SJCRH30 (cell line): ENCODE data around the gene TMTC1. TPM values are rescaled to one million over a fixed set of nuclear protein-coding genes. Genes with fewer than 3 reads are reported as not detected.
"Not testable (repeated sequence)": the region's sequence is repeated elsewhere in the genome, so short reads cannot be mapped to it uniquely, and the experiment has no call there.

Source experiments
- DNase-seq, 2 experiments: peaks; one replicate each; pipeline ENCODE4 v3.0.0-alpha.2; 2015 to 2020
- H3K27ac ChIP-seq: fragments of 250-450 bp; sonication (Bioruptor Pico); 2 replicates; pipeline ENCODE4 v1.5.1; 2020; ENCODE audit warnings: mild to moderate bottlenecking, moderate library complexity
- H3K27me3 ChIP-seq: fragments of 250-450 bp; sonication (Bioruptor Pico); 2 replicates; pipeline ENCODE4 v1.5.1; 2020; ENCODE audit warnings: mild to moderate bottlenecking, moderate library complexity
- H3K36me3 ChIP-seq: fragments of 250-450 bp; sonication (Bioruptor Pico); 2 replicates; pipeline ENCODE4 v1.5.1; 2020; ENCODE audit warnings: mild to moderate bottlenecking, moderate library complexity
- H3K4me1 ChIP-seq: fragments of 250-450 bp; sonication (Bioruptor Pico); 2 replicates; pipeline ENCODE4 v1.5.1; 2020; ENCODE audit warnings: mild to moderate bottlenecking, moderate library complexity
- H3K4me3 ChIP-seq: fragments of 250-450 bp; sonication (Bioruptor Pico); 2 replicates; pipeline ENCODE4 v1.5.1; 2020; ENCODE audit warnings: mild to moderate bottlenecking, moderate library complexity
- H3K9me3 ChIP-seq: fragments of 250-450 bp; sonication (Bioruptor Pico); replicated peaks from 2 replicates; pipeline ENCODE4 v1.5.1; 2020; ENCODE audit warnings: mild to moderate bottlenecking, moderate library complexity
- total RNA-seq: library from RNA; depleted of rRNA; stranded (reverse); fragments of >200 nt; shearing (Covaris generic); gene quantifications from 2 replicates; pipeline ENCODE4 v1.2.3, GENCODE V29; 2014; rRNA removed

Gene TMTC1
- total RNA-seq = 121 and 129 TPM in 2 replicates

DNA sequence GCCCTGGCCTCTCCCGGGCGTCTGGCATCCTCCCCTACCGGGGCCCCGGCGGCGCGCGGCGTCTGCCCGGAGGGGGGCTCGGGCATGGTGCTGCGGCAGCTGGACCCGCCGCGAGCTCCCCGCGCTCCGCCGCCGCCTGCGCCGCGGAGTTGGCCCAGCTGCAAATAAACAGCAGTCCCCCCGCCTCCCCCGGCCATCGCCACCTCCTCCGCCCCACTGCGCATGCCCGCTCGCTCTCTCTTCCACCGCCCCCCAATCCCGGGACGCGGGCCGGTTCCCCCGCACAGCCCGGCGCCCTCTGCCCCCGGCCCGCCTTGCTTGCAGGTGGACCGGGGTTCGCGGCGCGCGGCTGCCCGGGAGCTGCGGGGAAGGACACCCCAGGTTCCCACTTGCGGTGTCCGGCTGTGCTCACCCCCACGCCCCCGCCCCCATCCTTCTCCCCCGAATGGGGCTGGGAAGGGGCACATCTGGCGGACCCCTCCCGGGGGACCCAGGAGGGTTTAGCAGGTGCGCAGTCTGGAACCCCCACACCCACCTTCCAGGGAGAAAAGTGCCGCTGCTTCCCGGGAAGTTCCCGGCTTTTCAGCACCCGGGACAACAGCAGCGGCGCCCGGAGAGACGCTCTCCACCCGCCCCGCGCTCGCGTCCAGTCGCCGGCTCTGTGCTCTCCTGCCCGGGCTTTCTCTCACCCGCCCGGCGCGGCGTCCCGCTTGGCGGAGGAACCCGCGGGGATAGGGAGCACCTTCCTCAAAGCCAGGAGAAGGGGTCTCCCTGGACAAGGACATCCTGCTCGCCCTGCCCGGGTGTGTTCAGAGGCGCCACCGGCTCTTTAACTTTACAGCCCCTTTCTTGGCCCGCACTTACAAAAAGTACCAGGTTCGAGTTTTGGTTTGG, at the start of gene TMTC1:
Gene TMTC1, minus strand, starts transcription at position 170 of the 894 bp plus-strand sequence. CDS start 191 bp downstream, outside the sequence.
- peaks cover 4% of the 10 kb centered on the region for H3K4me1 ChIP-seq
- peaks cover 12% of the 10 kb centered on the region for H3K36me3 ChIP-seq
- peak; percentile 86 to 87 for DNase-seq
- no peaks in the 10 kb centered on the region for H3K27me3 ChIP-seq
- peaks cover 7% of the 10 kb centered on the region; the same call in 1 of the 2 replicates for H3K9me3 ChIP-seq
- peak within 1 kb of the TSS; percentile 95 for H3K27ac ChIP-seq
- peak within 1 kb of the TSS; percentile 81 for H3K4me3 ChIP-seq

DNA sequence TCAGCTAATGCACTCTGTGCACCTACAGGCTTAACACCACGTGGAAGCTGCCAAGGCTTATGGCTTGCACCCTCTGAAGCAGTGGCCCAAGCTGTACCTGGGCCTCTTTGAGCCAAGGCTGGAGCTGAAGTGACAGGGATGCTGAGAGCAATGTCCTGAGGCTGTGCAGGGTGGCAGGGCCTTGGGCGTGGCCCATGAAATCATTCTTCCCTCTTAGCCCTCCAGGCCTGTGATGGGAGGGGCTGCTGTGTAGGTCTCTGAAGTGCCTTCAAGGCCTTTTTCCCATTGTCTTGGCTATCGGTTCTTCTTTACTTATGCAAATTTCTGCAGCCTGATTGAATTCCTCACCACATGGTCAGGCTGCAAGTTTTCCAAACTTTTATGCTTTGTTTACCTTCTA, 47.4 kb upstream of the TMTC1 start:
- H3K27ac ChIP-seq = no peak overlapping the region
- H3K36me3 ChIP-seq = no peaks in the 10 kb centered on the region
- H3K4me1 ChIP-seq = peaks cover 5% of the 10 kb centered on the region
- peaks cover 12% of the 10 kb centered on the region; the same call in 1 of the 2 replicates for H3K9me3 ChIP-seq
- H3K27me3 ChIP-seq = no peaks in the 10 kb centered on the region
- DNase-seq = no peak
- no peak overlapping the region for H3K4me3 ChIP-seq

DNA sequence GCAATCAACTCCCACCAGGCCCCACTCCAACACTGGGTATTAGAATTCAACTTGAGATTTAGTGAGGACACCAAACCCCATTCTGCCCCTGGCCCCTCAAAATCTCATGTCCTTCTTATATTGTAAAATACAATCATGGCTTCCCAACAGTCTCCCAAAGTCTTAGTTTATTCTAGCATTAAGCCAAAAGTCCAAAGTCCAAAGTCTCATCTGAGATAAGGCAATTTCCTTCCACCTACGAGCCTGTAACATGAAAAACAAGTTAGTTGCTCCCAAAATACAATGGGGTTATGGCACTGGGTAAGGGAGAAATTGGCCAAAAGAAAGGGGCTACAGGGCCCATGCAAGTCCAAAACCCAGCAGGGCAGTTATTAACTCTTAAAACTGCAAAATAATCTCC, 46.6 kb upstream of the TMTC1 start:
- no peaks in the 10 kb centered on the region for H3K36me3 ChIP-seq
- no peak for DNase-seq
- H3K4me3 ChIP-seq = no peak overlapping the region
- H3K9me3 ChIP-seq = peaks cover 12% of the 10 kb centered on the region; the same call in 1 of the 2 replicates
- no peaks in the 10 kb centered on the region for H3K27me3 ChIP-seq
- H3K4me1 ChIP-seq = peaks cover 11% of the 10 kb centered on the region
- H3K27ac ChIP-seq = no peak overlapping the region

DNA sequence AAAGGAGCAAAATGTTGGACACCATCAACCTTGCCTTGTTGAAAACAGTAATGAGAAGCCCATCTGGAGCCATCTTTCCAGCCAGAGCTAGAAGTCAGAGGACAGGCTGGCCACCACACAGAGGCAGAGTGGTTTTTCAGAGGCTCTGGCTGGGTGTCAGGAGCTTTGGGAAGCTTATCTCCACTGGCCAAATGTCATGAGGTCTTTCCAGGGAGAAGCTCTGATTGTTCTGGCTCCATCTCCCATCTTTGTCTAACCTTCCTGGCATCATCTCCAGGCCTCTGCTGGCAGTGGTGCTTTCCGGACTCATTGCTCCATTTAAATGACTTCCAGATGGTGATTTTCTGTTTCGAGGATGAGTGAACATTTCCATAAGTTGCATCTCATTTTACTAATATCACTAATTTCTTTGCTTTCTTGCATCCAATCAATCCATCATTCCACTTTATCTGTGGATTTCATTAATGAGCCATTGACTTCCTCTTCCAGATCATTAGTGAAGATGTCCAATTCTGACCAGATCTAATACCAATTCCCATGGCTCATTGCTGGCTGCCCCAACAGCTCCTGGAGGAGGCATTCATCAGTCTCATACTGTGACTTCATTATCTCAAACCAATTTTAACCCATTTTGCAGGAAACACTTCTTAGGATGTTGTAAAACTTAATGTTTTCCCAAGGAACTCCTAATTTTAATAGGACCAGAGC, 35.3 kb upstream of the TMTC1 start:
- H3K36me3 ChIP-seq = no peaks in the 10 kb centered on the region
- H3K27me3 ChIP-seq = no peaks in the 10 kb centered on the region
- no peak for DNase-seq
- H3K9me3 ChIP-seq = no peaks in the 10 kb centered on the region
- H3K27ac ChIP-seq = no peak overlapping the region
- no peaks in the 10 kb centered on the region for H3K4me1 ChIP-seq
- H3K4me3 ChIP-seq = no peak overlapping the region

DNA sequence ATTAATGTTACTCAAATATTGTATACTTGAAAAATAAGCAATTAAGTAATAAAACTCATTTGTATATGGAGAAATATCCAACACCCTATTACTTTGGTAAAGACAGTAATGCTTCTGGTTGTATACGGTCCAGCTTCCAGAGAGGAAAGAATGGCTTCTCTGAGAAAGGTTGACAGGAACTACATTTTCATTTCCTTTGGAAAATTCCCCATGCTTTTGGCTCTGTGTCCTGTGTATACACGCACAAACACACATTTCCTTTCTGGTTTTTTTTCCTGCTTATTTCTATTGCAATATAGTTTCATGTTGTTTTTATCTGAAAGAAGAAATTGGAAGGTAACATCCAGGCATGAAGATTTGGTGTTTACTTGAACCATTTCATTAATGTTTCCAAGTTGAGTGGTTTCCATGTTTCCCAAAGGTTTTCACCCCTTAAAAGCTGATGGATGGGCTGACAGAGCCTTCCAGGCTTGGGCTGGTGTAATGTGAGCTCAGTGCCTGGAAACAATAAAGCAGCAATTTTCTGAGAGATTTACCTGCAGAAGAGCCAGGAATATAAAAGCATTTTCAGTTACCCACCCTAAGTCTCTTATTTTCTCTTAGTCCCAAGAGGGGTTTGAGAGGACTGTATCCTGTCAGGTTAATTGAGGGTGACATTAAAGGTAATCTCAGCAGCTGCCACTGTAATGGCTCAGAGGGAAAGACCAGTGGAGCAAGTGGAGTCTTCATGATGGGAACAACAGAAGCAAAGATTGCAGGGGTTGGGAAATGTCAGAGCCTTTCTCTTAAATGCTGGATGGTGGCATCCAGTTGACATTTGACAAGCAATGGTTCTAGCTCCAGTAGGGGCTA, 33.4 kb upstream of the TMTC1 start:
- DNase-seq = no peak
- Histone ChIP-seq H3K9me3 (no peaks in the 10 kb centered on the region), H3K27me3 (no peaks in the 10 kb centered on the region), H3K4me1 (no peaks in the 10 kb centered on the region), H3K36me3 (no peaks in the 10 kb centered on the region), H3K27ac (no peak overlapping the region), H3K4me3 (no peak overlapping the region)

DNA sequence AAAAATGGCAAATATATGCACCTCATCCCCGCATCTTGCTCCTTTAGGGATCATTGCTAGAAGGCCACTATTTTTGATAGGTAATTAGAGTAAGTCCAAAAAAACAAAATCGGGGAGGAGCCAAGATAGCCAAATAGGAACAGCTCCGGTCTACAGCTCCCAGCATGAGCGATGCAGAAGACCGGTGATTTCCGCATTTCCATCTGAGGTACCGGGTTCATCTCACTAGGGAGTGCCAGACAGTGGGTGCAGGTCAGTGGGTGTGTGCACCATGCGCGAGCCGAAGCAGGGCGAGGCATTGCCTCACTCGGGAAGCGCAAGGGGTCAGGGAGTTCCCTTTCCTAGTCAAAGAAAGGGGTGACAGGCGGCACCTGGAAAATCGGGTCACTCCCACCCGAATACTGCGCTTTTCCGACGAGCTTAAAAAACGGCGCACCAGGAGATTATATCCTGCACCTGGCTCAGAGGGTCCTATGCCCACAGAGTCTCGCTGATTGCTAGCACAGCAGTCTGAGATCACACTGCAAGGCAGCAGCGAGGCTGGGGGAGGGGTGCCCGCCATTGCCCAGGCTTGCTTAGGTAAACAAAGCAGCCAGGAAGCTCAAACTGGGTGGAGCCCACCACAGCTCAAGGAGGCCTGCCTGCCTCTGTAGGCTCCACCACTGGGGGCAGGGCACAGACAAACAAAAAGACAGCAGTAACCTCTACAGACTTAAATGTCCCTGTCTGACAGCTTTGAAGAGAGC, 26.0 kb upstream of the TMTC1 start:
- not testable (repeated sequence) for H3K4me1 ChIP-seq, DNase-seq, H3K27ac ChIP-seq, H3K36me3 ChIP-seq, H3K9me3 ChIP-seq, H3K27me3 ChIP-seq, H3K4me3 ChIP-seq

DNA sequence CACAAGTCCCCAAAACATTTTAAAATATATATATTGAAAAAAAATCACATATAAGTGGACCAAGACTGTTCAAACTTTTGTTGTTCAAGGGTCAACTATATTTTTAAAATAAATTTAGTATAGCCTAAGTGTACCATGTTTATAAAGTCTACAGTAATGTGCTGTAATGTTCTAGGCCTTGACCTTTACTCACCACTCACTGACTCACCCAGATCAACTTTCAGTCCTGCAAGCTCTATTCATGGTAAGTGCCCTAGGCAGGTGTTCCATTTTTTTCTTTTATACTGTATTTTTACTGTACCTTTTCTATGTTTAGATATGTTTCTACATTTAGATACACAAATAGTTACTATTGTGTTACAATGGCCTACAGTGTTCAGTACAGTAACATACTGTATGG, 23.4 kb upstream of the TMTC1 start:
- H3K9me3 ChIP-seq = peaks cover 6% of the 10 kb centered on the region; the same call in 1 of the 2 replicates
- peaks cover 12% of the 10 kb centered on the region for H3K4me1 ChIP-seq
- peak; percentile 18 to 59 for DNase-seq
- H3K27me3 ChIP-seq = no peaks in the 10 kb centered on the region
- H3K36me3 ChIP-seq = no peaks in the 10 kb centered on the region
- H3K4me3 ChIP-seq = no peak overlapping the region
- H3K27ac ChIP-seq = no peak overlapping the region

DNA sequence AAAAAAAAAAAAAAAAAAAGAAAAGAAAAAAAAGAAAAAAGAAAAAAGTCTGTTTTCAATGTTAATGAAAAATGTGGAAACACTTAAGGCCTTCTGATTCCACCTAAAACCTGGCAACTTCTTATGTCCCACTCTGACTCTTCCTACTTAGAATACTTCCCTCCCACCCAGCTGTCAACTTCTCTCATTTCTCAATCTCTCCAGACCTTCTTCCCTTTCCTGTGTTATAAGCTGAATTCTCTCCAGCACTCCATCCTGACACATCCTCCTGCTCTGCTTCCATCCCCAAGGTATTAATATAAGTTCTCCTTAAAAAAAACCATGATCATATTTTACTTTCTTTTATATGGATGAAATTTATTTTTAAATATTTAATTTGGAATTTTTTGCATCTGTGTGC, 20.3 kb upstream of the TMTC1 start:
- no peak overlapping the region for H3K4me3 ChIP-seq
- H3K9me3 ChIP-seq = peaks cover 6% of the 10 kb centered on the region; the same call in 1 of the 2 replicates
- H3K27me3 ChIP-seq = no peaks in the 10 kb centered on the region
- no peak overlapping the region for H3K27ac ChIP-seq
- DNase-seq = peak in 1 of 2 experiments; percentile 38
- H3K36me3 ChIP-seq = no peaks in the 10 kb centered on the region
- H3K4me1 ChIP-seq = peaks cover 12% of the 10 kb centered on the region

DNA sequence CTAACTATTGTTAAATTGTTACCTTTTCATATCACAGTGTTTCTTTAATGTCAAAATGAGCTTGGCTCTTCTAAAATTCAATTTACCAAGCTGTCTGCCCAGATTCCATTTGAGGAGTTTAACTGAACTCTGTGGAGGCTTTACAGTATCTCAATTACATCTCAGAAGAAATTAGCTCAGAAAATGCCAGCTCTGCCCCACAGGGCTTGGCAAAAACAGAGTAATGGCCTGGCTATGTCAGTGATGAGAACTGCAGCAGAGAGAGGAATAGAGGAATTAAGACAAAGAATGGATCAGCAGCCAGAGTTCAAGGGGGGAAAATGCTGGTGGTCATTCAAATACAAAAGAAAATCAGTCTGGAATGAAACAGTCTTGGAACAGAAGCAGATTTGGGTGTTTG, 15.8 kb upstream of the TMTC1 start:
- Histone ChIP-seq H3K27me3 (no peaks in the 10 kb centered on the region), H3K4me1 (peaks cover 19% of the 10 kb centered on the region), H3K27ac (no peak overlapping the region), H3K36me3 (no peaks in the 10 kb centered on the region), H3K4me3 (no peak overlapping the region), H3K9me3 (peaks cover 6% of the 10 kb centered on the region; the same call in 1 of the 2 replicates)
- DNase-seq = no peak

DNA sequence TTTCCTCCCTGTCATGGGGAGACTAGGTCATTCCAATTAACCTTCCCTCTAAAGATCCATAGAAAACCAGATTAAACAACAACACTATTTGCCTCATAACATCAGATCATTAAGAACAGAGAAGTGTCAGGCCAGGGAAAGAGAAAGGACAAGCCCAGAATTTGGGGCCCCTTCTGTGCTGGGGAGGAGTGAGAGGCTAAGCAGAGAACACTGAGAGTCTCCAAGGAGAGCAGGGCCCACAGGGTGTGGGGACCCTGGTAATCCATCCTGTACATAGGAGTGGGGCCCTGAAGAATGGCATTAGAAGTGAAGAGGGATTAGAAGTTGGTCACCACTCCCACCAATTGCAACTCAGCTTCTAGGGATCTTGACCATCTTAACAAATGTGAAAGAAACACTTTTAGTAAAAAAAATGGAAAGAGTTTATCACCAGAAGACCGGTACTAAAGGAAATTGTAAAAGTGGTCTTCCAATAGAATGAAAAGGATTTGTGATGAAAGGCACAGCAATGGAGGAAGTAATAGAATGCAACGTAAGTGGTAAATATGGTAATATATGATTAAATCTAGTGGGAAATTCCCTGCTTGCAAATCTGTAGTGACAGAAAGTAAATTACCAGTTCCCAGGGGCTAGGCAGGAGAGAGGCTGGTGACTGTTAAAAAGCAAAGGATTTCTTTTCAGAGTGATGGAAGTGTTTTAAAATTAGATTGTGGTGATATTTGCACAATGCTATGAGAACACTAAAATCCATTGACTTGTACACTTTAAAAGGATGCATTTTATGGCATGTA, 14.0 kb upstream of the TMTC1 start:
- peaks cover 14% of the 10 kb centered on the region for H3K9me3 ChIP-seq
- peak in 1 of 2 experiments; percentile 11 for DNase-seq

DNA sequence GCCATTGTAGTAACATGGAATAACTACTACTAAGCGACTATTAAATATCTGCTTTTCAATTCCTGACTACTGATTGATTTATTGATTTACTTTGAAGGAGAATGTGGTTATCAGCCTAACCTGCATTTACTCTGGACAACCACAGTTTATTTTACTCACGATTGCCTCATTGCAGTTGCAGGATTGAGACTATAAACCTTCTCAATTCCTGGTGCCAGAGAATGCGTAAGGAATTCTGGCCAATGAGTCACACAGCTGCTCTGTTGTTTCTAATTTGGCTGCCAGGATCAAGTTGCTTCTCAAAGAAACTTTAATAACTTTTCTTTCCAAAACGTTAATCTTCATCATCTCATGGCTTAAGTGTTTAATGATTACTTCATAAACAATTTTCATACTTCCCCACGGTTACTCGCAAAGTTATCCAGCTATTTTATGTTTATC, 13.1 kb upstream of the TMTC1 start:
- Histone ChIP-seq H3K36me3 (no peaks in the 10 kb centered on the region), H3K27ac (peak overlapping the region; percentile 56), H3K27me3 (no peaks in the 10 kb centered on the region), H3K4me3 (no peak overlapping the region), H3K4me1 (peaks cover 16% of the 10 kb centered on the region), H3K9me3 (peaks cover 18% of the 10 kb centered on the region)
- DNase-seq = peak; percentile 58 to 80

More for the DNA sequence above, 14.0 kb upstream of the TMTC1 start:
- Histone ChIP-seq H3K27me3 (no peaks in the 10 kb centered on the region), H3K4me1 (peaks cover 16% of the 10 kb centered on the region), H3K4me3 (no peak overlapping the region), H3K36me3 (no peaks in the 10 kb centered on the region), H3K27ac (peak overlapping the region; percentile 56)

DNA sequence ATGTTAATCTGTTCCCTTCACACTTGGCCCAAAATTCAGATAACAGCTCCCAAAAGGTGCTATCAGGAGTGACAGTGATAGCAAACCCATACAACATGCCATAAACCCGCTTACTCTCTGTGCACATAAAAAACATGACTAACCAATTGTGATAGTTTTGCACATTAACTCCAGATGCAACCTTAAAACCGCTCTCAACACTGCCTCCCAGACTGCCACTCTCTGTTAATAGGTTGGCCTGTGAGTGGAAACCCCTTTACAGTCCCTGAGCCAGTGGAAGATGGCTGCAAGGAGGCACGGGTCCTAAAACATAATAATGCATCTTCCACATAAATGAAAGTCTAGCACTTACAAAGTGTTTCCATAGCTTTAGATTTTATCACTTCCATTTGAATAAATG, 12.0 kb upstream of the TMTC1 start:
- Histone ChIP-seq H3K4me3 (no peak overlapping the region), H3K27me3 (no peaks in the 10 kb centered on the region), H3K4me1 (peaks cover 16% of the 10 kb centered on the region), H3K9me3 (peaks cover 28% of the 10 kb centered on the region), H3K27ac (no peak overlapping the region), H3K36me3 (no peaks in the 10 kb centered on the region)
- no peak for DNase-seq

DNA sequence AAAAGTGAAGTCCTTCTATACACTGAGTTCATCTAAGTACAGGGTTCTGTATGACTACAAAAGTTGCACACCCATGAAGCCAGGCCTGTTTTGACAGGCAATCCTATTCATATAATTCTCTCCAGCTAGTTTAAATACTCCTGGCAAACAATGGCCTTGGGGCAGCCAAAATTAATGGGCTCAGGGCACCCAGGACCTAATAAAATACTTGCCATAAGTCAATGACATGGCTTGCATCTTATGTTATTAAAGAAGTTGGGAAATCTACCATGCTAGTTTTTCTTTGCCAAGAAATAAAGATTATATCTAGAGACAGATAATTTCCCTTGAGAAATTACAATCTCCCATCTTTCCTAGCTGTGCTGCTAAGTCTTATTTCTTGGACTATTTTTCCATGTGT, 11.1 kb upstream of the TMTC1 start:
- Histone ChIP-seq H3K4me3 (no peak overlapping the region), H3K27me3 (no peaks in the 10 kb centered on the region), H3K9me3 (peaks cover 28% of the 10 kb centered on the region), H3K4me1 (peaks cover 16% of the 10 kb centered on the region), H3K36me3 (no peaks in the 10 kb centered on the region), H3K27ac (no peak overlapping the region)
- no peak for DNase-seq
